Effector memory CD4-positive, alpha-beta T cell (primary cell): ENCODE results near the gene TRPC4.

Source experiments
- DNase-seq, 3 donors: peaks; one replicate each; pipeline ENCODE4 v3.0.0-alpha.2; 2020
- H3K27ac ChIP-seq: 2 replicates; pipeline ENCODE4 v1.7.0; 2013; ENCODE audit warnings: mild to moderate bottlenecking, low read length, moderate library complexity; ENCODE audit not compliant: insufficient read depth, poor library complexity, severe bottlenecking
- H3K27me3 ChIP-seq: replicated peaks from 2 replicates; pipeline ENCODE4 v1.7.0; 2013; ENCODE audit warnings: mild to moderate bottlenecking, low read length; ENCODE audit not compliant: insufficient read depth, control insufficient read depth, poor library complexity, severe bottlenecking
- H3K36me3 ChIP-seq: 2 replicates; pipeline ENCODE4 v1.7.0; 2013; ENCODE audit warnings: mild to moderate bottlenecking, low read length, moderate library complexity; ENCODE audit not compliant: control insufficient read depth, insufficient read depth
- H3K4me1 ChIP-seq: 2 replicates; pipeline ENCODE4 v1.7.0; 2013; ENCODE audit warnings: low read length, mild to moderate bottlenecking; ENCODE audit not compliant: control insufficient read depth, insufficient read depth, poor library complexity, severe bottlenecking
- H3K4me3 ChIP-seq: 2 replicates; pipeline ENCODE4 v1.7.0; 2013; ENCODE audit warnings: low read length, low read depth, mild to moderate bottlenecking; ENCODE audit not compliant: insufficient read depth, poor library complexity, severe bottlenecking
- H3K9me3 ChIP-seq: 2 replicates; pipeline ENCODE4 v1.7.0; 2013; ENCODE audit warnings: mild to moderate bottlenecking, low read length, moderate library complexity; ENCODE audit not compliant: control insufficient read depth

The TRPC4 gene

DNA sequence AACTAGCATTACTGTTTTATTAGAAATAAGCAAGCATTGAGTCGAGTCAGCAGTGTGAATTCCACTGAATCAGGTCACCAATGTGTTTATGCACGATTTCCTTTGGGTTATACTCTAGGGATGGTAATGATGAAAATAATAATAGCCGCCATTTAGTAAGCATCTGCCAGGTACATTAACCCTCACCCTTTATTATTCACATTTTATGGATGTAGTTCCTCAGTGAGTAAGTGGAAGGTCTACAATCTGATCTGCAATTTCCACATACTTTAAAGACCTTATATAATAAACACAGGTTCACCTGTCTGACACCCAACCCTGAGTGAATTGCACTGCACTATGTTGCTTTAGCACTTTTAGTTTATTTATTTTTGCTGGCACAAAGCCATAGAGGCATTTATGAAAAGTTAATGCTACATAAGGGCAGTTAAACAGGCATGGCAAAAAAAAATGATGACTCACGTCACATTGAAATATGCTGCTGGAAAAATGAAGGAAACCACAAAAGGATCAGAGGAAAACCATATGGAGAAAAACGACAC is 122.4 kb downstream of the TRPC4 start:
- no peaks in the 10 kb centered on the region for H3K27me3 ChIP-seq
- H3K36me3 ChIP-seq = no peaks in the 10 kb centered on the region
- no peaks in the 10 kb centered on the region for H3K9me3 ChIP-seq
- DNase-seq = no peak
- no peaks in the 10 kb centered on the region for H3K4me1 ChIP-seq
- no peak overlapping the region for H3K4me3 ChIP-seq
- H3K27ac ChIP-seq = no peak overlapping the region

GRCh38 chr13:37741536-37741935 is 128.0 kb downstream of the TRPC4 start:
- DNase-seq = no peak
- H3K27ac ChIP-seq = no peak overlapping the region
- H3K4me3 ChIP-seq = no peak overlapping the region
- H3K36me3 ChIP-seq = no peaks in the 10 kb centered on the region
- no peaks in the 10 kb centered on the region for H3K27me3 ChIP-seq
- no peaks in the 10 kb centered on the region for H3K4me1 ChIP-seq
- no peaks in the 10 kb centered on the region for H3K9me3 ChIP-seq

- H3K27ac ChIP-seq = no peak overlapping the region
- no peak overlapping the region for H3K4me3 ChIP-seq
- no peak for DNase-seq
- H3K27me3 ChIP-seq = no peaks in the 10 kb centered on the region
- H3K4me1 ChIP-seq = no peaks in the 10 kb centered on the region
- H3K36me3 ChIP-seq = no peaks in the 10 kb centered on the region
- no peaks in the 10 kb centered on the region for H3K9me3 ChIP-seq
Measured at GRCh38 chr13:37736045-37736444, 133.5 kb downstream of the TRPC4 start.

GRCh38 chr13:37735293-37735692 is 134.3 kb downstream of the TRPC4 start:
- Histone ChIP-seq H3K4me1 (no peaks in the 10 kb centered on the region), H3K36me3 (no peaks in the 10 kb centered on the region), H3K27me3 (no peaks in the 10 kb centered on the region), H3K4me3 (no peak overlapping the region), H3K27ac (no peak overlapping the region), H3K9me3 (no peaks in the 10 kb centered on the region)
- DNase-seq = no peak

GRCh38 chr13:37729876-37730275 is 139.7 kb downstream of the TRPC4 start:
- Histone ChIP-seq H3K27ac (no peak overlapping the region), H3K36me3 (no peaks in the 10 kb centered on the region), H3K9me3 (no peaks in the 10 kb centered on the region), H3K4me3 (no peak overlapping the region), H3K27me3 (no peaks in the 10 kb centered on the region), H3K4me1 (no peaks in the 10 kb centered on the region)
- no peak for DNase-seq

- H3K27ac ChIP-seq = no peak overlapping the region
- DNase-seq = no peak
Measured at GRCh38 chr13:37716420-37717195, 153.0 kb downstream of the TRPC4 start.

DNA sequence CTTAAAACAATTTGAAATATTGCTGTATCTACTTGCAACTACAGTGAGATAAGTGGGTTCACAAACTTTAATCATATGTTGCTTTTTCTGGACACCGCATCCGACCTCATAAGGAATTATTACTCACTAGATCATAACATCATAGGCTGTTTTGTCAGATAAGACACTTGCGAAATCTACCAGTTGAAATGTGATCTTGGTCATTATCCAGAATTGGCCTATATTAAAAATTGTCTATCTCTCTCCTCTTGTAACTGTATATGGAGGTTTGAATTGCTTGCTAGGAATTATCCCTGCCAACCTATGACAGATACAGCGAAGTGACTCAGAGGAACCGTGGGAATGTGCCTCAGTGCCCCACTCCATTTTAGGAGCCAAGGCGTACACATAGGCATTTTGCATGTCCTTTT is 154.0 kb downstream of the TRPC4 start:
- DNase-seq = no peak
- Histone ChIP-seq H3K36me3 (no peaks in the 10 kb centered on the region), H3K27ac (no peak overlapping the region), H3K4me3 (no peak overlapping the region), H3K9me3 (no peaks in the 10 kb centered on the region), H3K4me1 (no peaks in the 10 kb centered on the region), H3K27me3 (no peaks in the 10 kb centered on the region)

More at GRCh38 chr13:37716420-37717195, 153.0 kb downstream of the TRPC4 start:
- Histone ChIP-seq H3K36me3 (no peaks in the 10 kb centered on the region), H3K27me3 (no peaks in the 10 kb centered on the region), H3K4me1 (no peaks in the 10 kb centered on the region), H3K9me3 (no peaks in the 10 kb centered on the region), H3K4me3 (no peak overlapping the region)

- H3K27me3 ChIP-seq = no peaks in the 10 kb centered on the region
- no peak for DNase-seq
- no peaks in the 10 kb centered on the region for H3K4me1 ChIP-seq
- no peaks in the 10 kb centered on the region for H3K36me3 ChIP-seq
- H3K4me3 ChIP-seq = no peak overlapping the region
- no peak overlapping the region for H3K27ac ChIP-seq
- H3K9me3 ChIP-seq = no peaks in the 10 kb centered on the region
Measured at GRCh38 chr13:37709318-37709717, 160.3 kb downstream of the TRPC4 start.

DNA sequence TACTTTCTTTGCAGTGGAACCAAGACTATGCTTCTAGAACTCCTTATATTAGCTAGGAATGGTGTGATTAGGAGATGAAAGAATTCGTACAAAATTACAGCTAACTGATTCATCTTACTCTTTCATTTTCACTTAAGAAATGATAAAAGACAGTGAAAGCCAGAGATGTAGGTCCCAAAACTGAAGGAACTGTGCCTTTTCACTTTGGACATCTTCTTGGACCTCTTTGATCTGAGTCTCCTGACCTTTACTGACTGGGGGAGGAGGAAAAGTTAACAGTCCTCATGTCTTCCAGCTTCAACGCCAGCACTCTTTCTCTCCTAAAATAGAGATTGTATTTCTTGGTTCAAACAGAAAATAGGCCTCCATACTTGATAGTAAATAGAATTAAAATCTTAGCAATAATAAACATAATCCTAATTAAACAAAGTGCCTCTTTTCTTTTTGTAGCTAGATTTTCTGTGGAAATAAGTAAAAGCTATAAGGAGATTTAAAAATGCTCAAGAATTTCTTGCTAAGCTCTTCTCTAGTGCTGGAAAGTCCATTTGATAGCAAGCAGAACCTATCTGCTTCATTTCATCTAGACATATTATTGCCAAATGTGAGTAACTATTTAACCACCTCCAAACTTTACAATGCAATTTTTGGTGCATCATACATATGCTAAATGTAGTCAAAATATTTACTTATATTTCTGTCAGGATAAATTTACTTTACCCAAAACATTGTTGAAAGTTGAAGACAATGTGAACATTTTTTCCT is 161.7 kb downstream of the TRPC4 start:
- no peak overlapping the region for H3K27ac ChIP-seq
- no peak overlapping the region for H3K4me3 ChIP-seq
- H3K9me3 ChIP-seq = no peaks in the 10 kb centered on the region
- H3K36me3 ChIP-seq = no peaks in the 10 kb centered on the region
- no peak for DNase-seq
- no peaks in the 10 kb centered on the region for H3K4me1 ChIP-seq
- no peaks in the 10 kb centered on the region for H3K27me3 ChIP-seq

GRCh38 chr13:37706041-37706440 is 163.5 kb downstream of the TRPC4 start:
- Histone ChIP-seq H3K27me3 (no peaks in the 10 kb centered on the region), H3K27ac (no peak overlapping the region), H3K36me3 (no peaks in the 10 kb centered on the region), H3K4me1 (no peaks in the 10 kb centered on the region), H3K9me3 (no peaks in the 10 kb centered on the region), H3K4me3 (no peak overlapping the region)
- no peak for DNase-seq
